HG02973 (cell line): ENCODE measurements around the gene LTO1.

Experiments used
- ATAC-seq: cut with Tn5 transposase; IDR thresholded peaks from one replicate; pipeline ENCODE4 v1.9.1; 2021; ENCODE audit warnings: moderate library complexity; ENCODE audit not compliant: unreplicated experiment

LTO1 gene

DNA sequence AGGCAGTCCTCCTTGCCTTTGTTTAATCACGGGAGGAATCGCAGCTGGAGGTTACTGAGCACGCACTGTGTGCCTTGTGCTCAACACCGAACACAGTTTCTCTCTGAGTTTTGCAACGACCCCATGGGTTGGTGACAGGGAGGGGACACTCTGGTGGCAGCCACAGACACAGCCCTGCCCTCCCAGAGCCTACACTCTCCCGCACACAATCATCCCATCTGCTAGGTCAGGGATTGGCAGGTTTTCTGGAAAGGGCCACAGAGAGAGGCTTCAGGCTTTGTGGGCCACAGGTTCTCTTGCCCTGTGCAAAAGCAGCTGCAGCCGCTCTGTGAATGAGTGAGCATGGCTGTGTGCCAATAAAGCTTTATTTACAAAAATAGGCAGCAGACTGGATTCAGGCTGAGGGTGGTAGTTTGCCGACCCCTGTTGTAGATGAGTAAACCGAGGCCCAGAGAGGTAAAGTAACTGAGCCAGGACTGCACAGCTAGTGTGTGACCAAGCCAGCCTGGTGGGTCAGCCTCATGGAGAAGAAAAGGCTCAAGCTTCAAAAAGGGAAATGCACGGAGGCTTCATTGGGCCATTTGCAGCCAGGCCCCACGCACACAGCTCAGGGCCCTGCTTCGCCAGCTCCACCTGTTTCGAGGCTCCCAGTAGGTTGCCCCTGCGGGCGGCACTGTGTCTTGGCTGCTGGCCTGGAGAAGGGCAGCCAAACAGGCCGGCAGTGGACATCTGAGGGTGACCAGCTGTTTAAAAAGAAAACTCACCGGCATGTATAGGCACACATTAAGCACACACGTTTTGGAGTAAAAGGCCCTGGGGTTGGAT lies 16.3 kb downstream of the LTO1 start:
- no peak for ATAC-seq

DNA sequence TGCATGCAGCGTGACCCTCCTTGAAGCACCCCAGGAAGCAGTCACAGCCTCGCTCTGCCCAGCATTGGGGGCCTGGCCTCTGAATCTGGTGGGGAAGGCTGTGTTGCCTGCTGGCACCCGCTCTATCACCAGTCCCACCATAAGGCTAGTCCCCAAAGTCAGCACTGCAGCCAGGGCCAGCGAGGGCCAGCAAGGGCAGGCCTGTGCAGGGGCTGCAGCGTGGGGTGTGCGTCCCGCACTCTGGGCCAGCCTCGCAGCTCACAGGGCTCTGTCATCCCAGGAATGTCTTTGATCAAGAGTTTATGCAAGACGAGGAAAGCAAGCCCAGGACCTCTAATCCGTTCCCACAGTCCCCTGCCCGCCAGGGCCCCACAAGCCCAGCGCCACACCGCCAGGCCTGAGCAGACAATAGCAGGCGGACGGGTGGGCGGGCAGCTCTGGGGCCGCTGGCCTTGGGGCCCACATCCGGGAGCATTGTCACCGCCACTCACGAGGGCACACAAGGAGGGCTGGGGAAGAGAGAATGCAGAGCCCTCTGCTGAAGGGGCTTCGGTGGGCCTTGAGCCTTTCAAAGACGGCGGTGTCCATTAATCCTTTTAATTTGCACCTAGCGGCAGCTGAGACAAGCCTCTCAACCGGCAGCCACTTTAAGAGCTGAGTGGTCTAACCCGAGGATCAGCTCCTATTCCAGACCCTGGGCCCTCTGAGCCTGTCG lies 17.1 kb downstream of the LTO1 start:
- ATAC-seq = no peak

DNA sequence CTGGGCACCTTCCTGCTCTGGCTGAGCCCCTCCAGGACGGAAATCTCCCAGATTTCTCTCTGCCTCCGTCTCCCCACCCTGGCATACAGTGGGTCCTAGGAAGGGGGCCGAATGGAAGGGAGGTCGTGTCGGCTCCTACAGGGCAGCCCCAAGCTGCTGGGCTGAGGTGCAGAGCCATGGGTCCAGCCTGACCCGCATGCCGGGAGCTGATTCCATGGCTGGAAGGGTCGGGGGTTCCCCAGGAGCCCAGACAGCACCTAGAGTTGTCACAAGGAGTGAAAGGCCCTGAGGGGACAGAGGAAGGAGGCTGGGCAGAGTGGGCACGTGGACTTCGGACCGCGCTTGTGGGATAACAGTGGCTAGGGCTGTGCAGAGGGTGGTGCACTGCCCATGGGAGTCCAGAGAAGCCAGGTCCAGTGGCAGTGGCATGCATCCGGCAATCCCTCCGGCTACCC lies 17.7 kb downstream of the LTO1 start:
- no peak for ATAC-seq

DNA sequence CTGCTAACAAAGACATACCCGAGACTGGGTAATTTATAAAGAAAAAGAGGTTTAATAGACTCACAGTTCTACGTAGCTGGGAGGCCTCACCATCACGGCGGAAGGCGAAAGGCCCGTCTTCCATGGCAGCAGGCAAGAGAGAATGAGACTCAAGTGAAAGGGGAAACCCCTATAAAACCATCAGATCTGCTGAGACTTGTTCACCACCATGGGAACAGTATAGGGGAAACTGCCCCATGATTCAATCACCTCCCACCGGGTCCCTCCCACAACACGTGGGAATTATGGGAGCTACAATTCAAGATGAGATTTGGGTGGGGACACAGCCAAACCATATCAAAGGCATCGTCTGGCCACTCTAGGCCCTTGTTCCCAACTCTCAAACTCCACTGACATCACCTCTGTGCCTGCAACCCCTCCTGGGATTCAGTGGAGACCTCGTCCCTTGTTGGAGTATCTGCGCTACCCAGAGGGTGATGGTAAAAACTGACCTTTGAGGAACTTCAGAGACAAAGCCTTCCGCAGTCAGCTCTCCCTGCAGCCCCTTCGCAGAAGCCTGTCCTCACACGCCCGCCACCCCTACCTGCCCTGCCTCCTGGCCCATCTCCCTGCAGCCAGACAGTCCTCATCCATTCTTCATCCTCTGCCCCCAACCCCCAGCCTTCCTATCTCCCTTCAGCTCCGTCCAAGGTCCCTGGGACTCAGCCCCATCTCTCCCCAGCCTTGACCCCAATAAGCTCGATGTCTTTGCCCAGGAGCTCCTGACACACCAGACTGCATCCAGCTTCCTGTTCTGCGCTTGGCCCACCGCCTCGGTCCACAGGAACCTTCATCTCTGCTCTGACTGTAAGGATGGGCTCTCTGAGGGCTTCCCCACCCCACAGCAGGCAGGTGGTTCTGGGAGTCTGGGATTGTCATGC lies 18.4 kb downstream of the LTO1 start:
- no peak for ATAC-seq

DNA sequence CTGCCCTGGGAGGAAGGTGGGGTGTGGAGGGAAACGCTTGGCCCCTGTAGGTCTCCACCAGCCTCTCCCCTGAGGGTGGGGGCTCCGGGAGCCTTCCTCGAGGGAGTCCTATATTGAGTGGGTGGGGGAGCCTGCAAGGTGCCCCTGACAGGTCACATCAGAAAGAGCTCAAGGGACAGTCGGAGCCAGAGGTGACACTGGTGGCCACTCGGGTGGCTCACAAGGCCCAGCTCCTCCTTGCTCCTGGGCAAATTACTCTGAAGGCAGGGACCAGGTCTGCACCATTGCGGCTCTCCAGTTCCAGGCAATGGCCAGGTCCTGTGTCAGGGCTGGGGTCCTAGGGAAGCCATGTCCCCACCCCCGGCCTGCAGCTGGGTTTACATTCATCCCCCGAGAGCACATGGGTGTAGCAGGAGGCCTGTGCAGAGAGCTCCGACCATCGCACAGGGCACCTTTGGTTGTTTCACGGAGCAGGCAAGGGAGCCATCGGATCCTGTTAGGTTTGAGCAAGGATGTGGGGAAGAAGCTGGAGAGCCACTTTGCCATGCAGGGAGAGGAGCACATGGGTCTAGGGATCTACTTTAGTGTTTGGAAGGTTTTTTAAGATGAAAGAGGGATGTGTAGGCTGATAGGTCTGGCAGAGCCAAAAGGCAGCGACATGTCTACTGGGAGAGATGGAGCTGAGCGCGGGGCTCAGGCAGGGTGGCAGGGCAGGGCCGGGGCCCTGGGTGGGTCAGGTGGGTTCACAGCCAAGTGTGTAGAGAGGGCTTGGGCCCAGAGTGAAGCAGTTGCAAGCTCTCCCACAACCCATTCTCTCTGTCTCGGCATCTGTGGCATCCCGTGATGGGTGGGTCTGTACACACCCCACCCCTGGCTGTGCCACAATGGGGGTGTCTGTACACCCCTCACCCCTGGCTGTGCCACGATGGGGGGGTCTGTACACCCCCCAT lies 19.4 kb downstream of the LTO1 start:
- no peak for ATAC-seq

DNA sequence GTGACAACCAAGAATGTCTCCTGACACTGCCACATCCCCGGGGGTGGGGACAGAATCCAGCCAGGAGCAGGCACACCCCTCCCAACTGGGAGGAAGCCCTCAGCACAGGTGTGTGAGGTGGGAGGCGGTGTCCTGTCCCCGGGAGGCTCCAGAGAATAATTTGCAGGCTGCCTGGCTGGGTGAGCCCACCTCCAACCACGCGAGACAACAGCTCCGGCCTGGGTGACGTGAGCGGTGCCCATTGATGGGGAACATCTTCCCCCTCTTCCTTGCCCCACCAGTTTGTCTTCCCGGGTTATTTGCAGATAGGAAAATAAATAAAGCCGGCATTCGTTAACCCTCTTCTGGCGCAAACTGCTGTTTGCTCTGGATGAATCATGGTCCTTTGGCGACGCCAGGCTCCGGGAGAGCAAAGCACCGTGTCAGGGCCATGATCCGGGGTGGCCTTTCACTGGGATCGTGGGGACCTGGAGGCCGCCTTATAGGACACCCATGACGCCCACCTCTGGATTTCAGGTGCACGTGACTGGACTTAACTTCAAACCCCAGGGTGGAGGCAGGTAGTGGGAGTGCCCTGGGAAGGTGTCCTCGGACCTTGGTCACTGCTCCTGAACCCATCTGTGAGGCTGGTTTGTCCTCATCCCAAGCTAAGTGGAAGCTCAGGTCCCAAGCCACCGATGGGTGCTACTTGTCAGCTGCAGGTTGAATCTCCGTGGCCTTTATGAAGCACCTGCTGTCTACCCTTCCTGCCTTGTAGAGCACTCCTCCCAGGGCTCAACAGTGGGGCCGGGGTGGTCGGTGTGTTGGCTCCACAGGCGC lies 20.3 kb downstream of the LTO1 start:
- ATAC-seq = no peak

DNA sequence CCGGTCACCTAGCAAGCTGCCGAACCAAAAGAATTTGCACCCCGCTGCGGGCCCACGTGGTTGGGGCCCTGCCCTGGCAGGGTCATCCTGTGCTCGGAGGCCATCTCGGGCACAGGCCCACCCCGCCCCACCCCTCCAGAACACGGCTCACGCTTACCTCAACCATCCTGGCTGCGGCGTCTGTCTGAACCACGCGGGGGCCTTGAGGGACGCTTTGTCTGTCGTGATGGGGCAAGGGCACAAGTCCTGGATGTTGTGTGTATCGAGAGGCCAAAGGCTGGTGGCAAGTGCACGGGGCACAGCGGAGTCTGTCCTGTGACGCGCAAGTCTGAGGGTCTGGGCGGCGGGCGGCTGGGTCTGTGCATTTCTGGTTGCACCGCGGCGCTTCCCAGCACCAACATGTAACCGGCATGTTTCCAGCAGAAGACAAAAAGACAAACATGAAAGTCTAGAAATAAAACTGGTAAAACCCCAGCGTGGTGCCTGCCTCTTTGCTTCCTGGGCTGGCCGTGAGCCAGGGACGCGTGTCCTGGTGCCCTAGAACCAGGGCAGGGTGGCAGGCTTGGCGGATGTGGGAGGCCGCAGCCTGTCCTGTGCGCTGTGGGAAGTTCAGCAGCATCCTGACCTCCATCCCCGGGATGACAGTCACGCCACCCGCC lies 21.0 kb downstream of the LTO1 start:
- no peak for ATAC-seq

DNA sequence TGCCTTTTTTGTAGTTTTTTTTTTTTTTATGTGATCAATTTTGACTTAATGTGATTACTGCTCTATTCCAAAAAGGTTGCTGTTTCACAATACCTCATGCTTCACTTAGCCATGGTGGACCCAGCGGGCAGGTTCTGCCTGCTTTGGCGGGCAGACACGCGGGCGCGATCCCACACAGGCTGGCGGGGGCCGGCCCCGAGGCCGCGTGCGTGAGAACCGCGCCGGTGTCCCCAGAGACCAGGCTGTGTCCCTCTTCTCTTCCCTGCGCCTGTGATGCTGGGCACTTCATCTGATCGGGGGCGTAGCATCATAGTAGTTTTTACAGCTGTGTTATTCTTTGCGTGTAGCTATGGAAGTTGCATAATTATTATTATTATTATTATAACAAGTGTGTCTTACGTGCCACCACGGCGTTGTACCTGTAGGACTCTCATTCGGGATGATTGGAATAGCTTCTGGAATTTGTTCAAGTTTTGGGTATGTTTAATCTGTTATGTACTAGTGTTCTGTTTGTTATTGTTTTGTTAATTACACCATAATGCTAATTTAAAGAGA lies 21.7 kb downstream of the LTO1 start:
- no peak for ATAC-seq

DNA sequence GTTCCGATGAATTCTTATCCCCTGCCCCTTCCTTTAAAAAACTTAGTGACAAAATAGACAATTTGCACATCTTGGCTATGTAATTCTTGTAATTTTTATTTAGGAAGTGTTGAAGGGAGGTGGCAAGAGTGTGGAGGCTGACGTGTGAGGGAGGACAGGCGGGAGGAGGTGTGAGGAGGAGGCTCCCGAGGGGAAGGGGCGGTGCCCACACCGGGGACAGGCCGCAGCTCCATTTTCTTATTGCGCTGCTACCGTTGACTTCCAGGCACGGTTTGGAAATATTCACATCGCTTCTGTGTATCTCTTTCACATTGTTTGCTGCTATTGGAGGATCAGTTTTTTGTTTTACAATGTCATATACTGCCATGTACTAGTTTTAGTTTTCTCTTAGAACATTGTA lies 22.2 kb downstream of the LTO1 start:
- ATAC-seq = no peak

DNA sequence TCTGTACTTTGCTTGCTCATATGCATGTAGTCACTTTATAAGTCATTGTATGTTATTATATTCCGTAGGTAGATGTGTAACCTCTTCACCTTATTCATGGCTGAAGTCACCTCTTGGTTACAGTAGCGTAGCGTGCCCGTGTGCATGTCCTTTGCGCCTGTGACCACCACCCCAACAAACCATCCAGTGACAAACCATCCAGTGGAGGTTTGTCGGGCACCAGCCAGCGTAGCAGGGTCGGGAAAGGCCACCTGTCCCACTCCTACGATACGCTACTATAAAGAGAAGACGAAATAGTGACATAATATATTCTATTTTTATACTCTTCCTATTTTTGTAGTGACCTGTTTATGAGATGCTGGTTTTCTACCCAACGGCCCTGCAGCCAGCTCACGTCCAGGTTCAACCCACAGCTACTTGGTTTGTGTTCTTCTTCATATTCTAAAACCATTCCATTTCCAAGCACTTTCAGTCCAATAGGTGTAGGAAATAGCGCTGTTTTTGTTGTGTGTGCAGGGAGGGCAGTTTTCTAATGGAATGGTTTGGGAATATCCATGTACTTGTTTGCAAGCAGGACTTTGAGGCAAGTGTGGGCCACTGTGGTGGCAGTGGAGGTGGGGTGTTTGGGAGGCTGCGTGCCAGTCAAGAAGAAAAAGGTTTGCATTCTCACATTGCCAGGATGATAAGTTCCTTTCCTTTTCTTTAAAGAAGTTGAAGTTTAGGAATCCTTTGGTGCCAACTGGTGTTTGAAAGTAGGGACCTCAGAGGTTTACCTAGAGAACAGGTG lies 23.1 kb downstream of the LTO1 start:
- no peak for ATAC-seq

DNA sequence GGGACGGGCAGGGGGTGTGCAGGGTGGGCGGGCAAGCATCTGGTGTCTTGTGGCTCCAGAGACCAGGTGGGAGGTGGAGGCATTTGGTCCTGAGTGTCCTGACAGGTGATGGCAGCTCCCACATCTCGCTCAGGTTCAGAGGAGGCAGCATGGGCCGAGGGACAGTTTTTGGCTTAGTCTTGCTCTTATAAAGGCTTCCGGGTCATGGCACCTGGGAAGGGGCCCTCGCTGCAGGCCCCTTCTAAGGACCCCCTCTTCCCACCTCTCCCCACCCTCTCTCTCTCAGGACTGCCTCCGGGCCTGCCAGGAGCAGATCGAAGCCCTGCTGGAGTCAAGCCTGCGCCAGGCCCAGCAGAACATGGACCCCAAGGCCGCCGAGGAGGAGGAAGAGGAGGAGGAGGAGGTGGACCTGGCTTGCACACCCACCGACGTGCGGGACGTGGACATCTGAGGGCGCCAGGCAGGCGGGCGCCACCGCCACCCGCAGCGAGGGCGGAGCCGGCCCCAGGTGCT lies 24.3 kb downstream of the LTO1 start:
- no peak for ATAC-seq

DNA sequence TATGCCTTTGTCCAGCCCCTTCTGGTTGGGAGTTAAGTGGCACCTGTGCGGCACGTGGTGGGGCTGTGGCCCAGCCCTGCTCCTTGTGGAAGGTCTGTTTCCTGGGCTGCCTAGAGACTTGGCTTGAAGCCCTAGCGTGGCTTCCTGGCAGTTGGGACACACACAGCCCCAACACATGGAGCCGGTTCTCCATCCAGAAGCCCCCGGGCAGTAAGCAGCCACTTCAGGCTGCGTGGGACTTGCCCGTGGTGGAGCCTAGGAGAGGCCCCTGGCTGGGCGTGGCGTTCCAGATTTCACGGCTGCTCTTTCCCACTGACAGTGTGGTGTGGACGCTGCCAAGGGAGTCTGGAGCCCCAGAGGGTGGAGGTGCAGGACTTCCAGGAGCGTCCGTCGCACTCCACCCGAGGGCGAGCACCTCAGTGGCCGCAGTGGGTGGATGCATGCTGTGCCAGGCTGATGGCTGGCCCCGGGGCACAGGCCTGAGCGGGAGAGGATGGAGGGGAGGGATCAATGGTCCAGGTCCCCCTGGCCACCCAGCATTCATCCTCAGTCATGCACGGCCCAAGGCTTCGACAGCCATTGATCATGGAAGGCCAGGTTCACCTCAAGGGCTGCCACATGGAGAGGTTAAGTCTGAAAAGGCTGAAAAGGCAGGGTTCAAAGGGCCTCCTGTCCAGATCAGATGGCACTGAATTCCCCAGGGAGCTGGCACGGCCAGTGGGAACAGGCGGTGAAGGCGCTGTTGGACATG lies 24.9 kb downstream of the LTO1 start:
- no peak for ATAC-seq

DNA sequence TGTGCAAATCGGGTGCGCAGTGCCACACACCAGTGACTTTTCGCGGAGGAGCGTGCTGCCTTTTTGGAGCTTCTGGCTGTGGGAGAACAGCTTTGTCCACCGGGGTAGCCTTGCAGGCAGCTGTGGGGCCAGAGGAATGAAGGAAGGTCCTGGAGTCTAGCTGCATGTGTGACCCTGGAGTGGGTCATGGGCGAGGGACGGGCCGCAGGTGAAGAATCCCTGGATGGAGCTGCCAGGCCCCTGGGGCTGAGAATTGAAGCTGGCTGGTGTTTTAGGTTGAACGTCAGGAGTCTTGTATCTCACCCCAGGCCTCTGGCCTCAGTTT lies 25.6 kb downstream of the LTO1 start:
- no peak for ATAC-seq

DNA sequence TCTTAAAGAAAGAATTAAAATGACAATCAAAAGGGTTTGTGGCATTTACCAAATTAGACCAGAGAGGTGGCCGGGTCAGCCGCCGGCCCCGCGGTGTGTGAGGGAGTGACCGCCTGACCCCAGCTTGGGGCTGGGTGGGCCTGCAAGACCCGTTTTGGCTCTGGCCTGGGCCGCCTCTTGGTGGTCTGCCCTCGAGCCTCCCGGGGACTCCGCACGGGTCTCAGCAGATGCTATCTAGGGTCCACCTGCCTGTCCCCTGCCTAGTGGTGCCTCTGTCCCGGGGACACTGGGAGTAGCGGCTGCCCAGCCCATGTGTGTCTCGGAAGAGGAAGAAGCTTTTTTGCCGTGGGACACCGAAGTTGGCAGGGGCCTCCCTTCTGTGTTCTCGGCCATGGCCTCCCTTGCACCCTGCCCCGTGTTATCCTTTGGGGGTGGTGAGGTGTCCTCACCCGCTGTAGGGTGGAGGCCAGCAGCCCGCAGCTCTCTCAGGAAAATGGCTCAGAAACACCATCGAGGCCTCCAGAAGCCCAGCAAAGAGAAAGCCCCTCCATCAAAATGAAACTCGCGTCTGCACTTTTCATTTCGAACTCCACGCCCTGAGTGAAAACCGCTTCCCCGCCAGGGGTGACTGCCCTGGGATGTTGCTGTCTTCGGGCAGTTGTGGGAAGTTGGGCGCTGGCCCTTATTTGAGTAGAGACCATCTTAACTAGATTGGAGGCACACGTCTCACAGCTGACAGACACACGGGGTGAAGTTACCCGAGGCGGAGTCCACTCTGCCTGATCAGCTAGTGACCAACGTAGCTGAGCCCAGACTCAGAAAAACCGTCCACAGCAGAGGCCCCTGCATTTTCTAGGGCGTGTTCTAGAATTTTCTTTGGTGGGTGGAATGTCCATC lies 26.2 kb downstream of the LTO1 start:
- no peak for ATAC-seq

DNA sequence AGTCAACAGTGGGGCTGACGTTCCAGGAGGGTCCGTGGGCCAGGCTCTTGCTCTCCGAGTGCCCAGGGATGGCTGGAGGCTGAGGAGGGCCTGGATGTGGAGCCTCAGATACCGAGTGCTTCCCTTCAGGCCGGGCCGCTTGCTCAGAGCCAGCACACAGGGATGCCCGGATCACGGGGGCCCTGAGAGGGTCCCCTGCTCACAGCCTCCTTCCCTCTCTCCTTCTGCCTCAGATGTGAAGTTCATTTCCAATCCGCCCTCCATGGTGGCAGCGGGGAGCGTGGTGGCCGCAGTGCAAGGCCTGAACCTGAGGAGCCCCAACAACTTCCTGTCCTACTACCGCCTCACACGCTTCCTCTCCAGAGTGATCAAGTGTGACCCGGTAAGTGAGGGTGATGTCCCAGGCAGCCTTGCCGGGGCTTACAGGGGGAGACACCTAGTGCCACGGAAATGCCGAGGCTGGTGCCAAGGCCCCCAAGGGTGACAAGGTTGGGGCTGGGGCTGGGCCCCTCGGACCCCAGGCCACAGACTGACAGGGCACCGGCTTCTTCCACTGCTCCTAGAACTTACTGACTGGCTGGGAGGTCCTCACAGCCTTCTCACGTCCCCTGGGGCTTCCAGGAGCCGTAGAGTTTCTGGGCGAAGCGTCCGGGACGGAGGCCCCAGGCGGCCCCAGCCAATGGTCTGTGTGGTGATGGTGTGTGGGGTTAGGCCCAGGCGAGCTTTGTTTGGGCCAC lies 27.2 kb downstream of the LTO1 start:
- no peak for ATAC-seq
